ENCODE measurements around the gene ZBTB2. TPM values are rescaled to one million over a fixed set of nuclear protein-coding genes. Genes with fewer than 3 reads are reported as not detected.

The ZBTB2 gene
- total RNA-seq (2021): 30.5 and 31.4 TPM in 2 replicates
- long read RNA-seq, transcript ZBTB2-201 (3 exons, 3,090 nt): major isoform, 94 of 125 reads
- long read RNA-seq, partial matches to known transcripts: 3 of 125 reads
- long read RNA-seq, other reads (novel, unspliced or antisense): 28 of 125 reads

GRCh38 chr6:151391471-151392413 lies at the start of gene ZBTB2:
ZBTB2 (minus strand) TSS chr6:151391559; CDS start chr6:151373637, 17,922 bp downstream.
- DNase-seq: peak; percentile 80
- Histone ChIP-seq H3K9me3 (ENCODE audit: control insufficient read depth, low read depth, low read length) (no peaks in the 10 kb centered on the region), H2AFZ (ENCODE audit: low read length) (no peak within 1 kb of the TSS), H4K20me1 (ENCODE audit: control insufficient read depth, insufficient read depth, insufficient read length) (no peaks in the 10 kb centered on the region), H2BK120ac (ENCODE audit: low read depth, low read length, poor library complexity, severe bottlenecking) (no peak within 1 kb of the TSS), H3T11ph (ENCODE audit: low read length) (no peak within 1 kb of the TSS), H3K4me2 (ENCODE audit: insufficient read depth, insufficient read length, low read length) (peak within 1 kb of the TSS; percentile 76), H3K79me2 (ENCODE audit: insufficient read depth, low read length) (peaks cover 36% of the 10 kb centered on the region), H2AK5ac (ENCODE audit: insufficient read length, low read length) (no peak within 1 kb of the TSS), H2BK5ac (ENCODE audit: insufficient read length, low read length) (no peak within 1 kb of the TSS), H3K4me1 (ENCODE audit: insufficient read depth, low read length) (peaks cover 2% of the 10 kb centered on the region; the same call in 1 of the 2 replicates), H2BK15ac (ENCODE audit: low read depth, low read length) (no peak within 1 kb of the TSS), H3K14ac (ENCODE audit: insufficient read depth, low read length) (peak within 1 kb of the TSS; percentile 95), H3K56ac (ENCODE audit: insufficient read length, low read depth, low read length) (no peak within 1 kb of the TSS), H4K8ac (replicated peaks; ENCODE audit: insufficient read length, low read depth, low read length) (no peak within 1 kb of the TSS), H4K5ac (ENCODE audit: insufficient read length, low read depth, low read length) (no peak within 1 kb of the TSS), H3K9ac (ENCODE audit: extremely low read depth, insufficient read length, low read length) (peak within 1 kb of the TSS; percentile 97), H3K18ac (ENCODE audit: insufficient read length, low read depth, low read length) (peak within 1 kb of the TSS; percentile 91), H2BK12ac (ENCODE audit: insufficient read length, low read depth, low read length) (no peak within 1 kb of the TSS), H3K23ac (ENCODE audit: insufficient read length, low read depth, low read length) (no peak within 1 kb of the TSS), H3K27me3 (ENCODE audit: insufficient read depth, low read length) (no peaks in the 10 kb centered on the region), H3K79me1 (ENCODE audit: insufficient read depth, low read depth, low read length, poor library complexity, severe bottlenecking) (peaks cover 3% of the 10 kb centered on the region), H2BK20ac (ENCODE audit: low read depth, low read length, poor library complexity, severe bottlenecking) (no peak within 1 kb of the TSS), H4K91ac (ENCODE audit: insufficient read length, low read depth, low read length) (no peak within 1 kb of the TSS), H3K4ac (ENCODE audit: low read depth, low read length) (peak within 1 kb of the TSS; percentile 94; the same call in 1 of the 2 replicates), H3K23me2 (ENCODE audit: insufficient read length, low read depth, low read length, poor library complexity, severe bottlenecking) (peaks cover 8% of the 10 kb centered on the region), H3K27ac (ENCODE audit: insufficient read length, low read depth, low read length) (peak within 1 kb of the TSS; percentile 78)
- Mint-ChIP-seq H3K27ac (peak within 1 kb of the TSS; percentile 94 to 100 (median 98)), H3K27me3 (ENCODE audit: low read depth) (no peaks in the 10 kb centered on the region), H3K36me3 (ENCODE audit: insufficient read depth in 1 of 3, low read depth in 3 of 3) (peaks cover 14 to 29% (median 16%) of the 10 kb centered on the region in 3 experiments; a peak in 6 of 7 replicates), H3K4me1 (peaks cover 32 to 40% of the 10 kb centered on the region in 2 experiments), H3K9me3 (no peaks in the 10 kb centered on the region), H3K4me3 (peak within 1 kb of the TSS; percentile 92 to 93)
- TF ChIP-seq CTCF (conservative IDR thresholded peaks at IDR 0.05): no peak
- no CpG with 5 or more reads among the region's 57 CpGs for WGBS (ENCODE audit: extremely low coverage, insufficient read length, low lambda C conversion rate)
